GM23338 (cell line): ENCODE data around the gene HAPLN3. TPM values are rescaled to one million over a fixed set of nuclear protein-coding genes. Genes with fewer than 3 reads are reported as not detected.

Experiments used
- ATAC-seq: fragments of 200-7000 bp; cut with Tn5 transposase; 3 replicates; pipeline ENCODE4 v1.9.1; 2020
- DNase-seq: peaks from one replicate; pipeline ENCODE4 v3.0.0-alpha.2; 2015; ENCODE audit warnings: low spot score
- H2AFZ ChIP-seq: fragments of 200-600 bp; sonication (generic); 2 replicates; pipeline ENCODE4 v1.8.0; 2016; ENCODE audit warnings: antibody characterized with exemption, mild to moderate bottlenecking, moderate library complexity
- H3F3A ChIP-seq: fragments of 200-600 bp; sonication (generic); replicated peaks from 2 replicates; pipeline ENCODE4 v1.8.0; 2017; ENCODE audit warnings: antibody characterized with exemption, mixed run types, low read depth
- H3K27ac ChIP-seq: fragments of 200-600 bp; sonication (generic); 2 replicates; pipeline ENCODE4 v1.6.1; 2016; ENCODE audit warnings: low read depth
- H3K27me3 ChIP-seq: fragments of 200-600 bp; sonication (generic); 2 replicates; pipeline ENCODE4 v1.8.0; 2016; ENCODE audit warnings: mild to moderate bottlenecking, mixed run types, moderate library complexity; ENCODE audit not compliant: insufficient read depth
- H3K36me3 ChIP-seq: fragments of 200-600 bp; sonication (generic); 2 replicates; pipeline ENCODE4 v1.8.0; 2016; ENCODE audit warnings: mild to moderate bottlenecking; ENCODE audit not compliant: insufficient read depth
- H3K4me1 ChIP-seq: fragments of 200-600 bp; sonication (generic); 2 replicates; pipeline ENCODE4 v1.8.0; 2016; ENCODE audit warnings: mild to moderate bottlenecking, moderate library complexity; ENCODE audit not compliant: insufficient read depth
- H3K4me2 ChIP-seq: fragments of 200-600 bp; sonication (generic); 2 replicates; pipeline ENCODE4 v1.7.1; 2017; ENCODE audit warnings: mixed run types
- H3K4me3 ChIP-seq: fragments of 200-600 bp; sonication (generic); 2 replicates; pipeline ENCODE4 v1.6.1; 2016; ENCODE audit warnings: mixed run types
- H3K79me2 ChIP-seq: fragments of 200-600 bp; sonication (generic); replicated peaks from 2 replicates; pipeline ENCODE4 v1.8.0; 2017; ENCODE audit warnings: mild to moderate bottlenecking; ENCODE audit not compliant: insufficient read depth
- H3K9me2 ChIP-seq: fragments of 200-600 bp; sonication (generic); 2 replicates; pipeline ENCODE4 v1.8.0; 2017; ENCODE audit not compliant: insufficient read depth
- H4K20me1 ChIP-seq: fragments of 200-600 bp; sonication (generic); replicated peaks from 2 replicates; pipeline ENCODE4 v1.8.0; 2017; ENCODE audit warnings: mild to moderate bottlenecking; ENCODE audit not compliant: insufficient read depth
- H3K27ac Mint-ChIP-seq: 2 replicates; pipeline ENCODE4 v1.8.0; 2020; ENCODE audit warnings: inconsistent platforms, mild to moderate bottlenecking, moderate library complexity, mixed read lengths
- H3K27me3 Mint-ChIP-seq: 3 replicates; pipeline ENCODE4 v1.8.0; 2022; ENCODE audit warnings: low read depth, mild to moderate bottlenecking, moderate library complexity, mixed read lengths, inconsistent platforms; ENCODE audit not compliant: insufficient read depth, poor library complexity
- H3K36me3 Mint-ChIP-seq: 3 replicates; pipeline ENCODE4 v1.8.0; 2021; ENCODE audit warnings: low read depth, mild to moderate bottlenecking, inconsistent platforms, moderate library complexity, mixed read lengths
- H3K4me1 Mint-ChIP-seq: 3 replicates; pipeline ENCODE4 v1.8.0; 2020; ENCODE audit warnings: mild to moderate bottlenecking, inconsistent platforms, mixed read lengths
- H3K4me3 Mint-ChIP-seq: 3 replicates; pipeline ENCODE4 v1.8.0; 2021; ENCODE audit warnings: moderate library complexity, mild to moderate bottlenecking, inconsistent platforms, mixed read lengths
- H3K9me3 Mint-ChIP-seq: 3 replicates; pipeline ENCODE4 v1.8.0; 2020; ENCODE audit warnings: moderate library complexity, mild to moderate bottlenecking, inconsistent platforms, mixed read lengths
- CREB1 ChIP-seq: fragments of 250-450 bp; sonication (Bioruptor Pico); IDR thresholded peaks from 2 replicates; pipeline ENCODE4 v1.5.0; 2020; ENCODE audit warnings: low read depth, mild to moderate bottlenecking, moderate library complexity
- EZH2phosphoT487 ChIP-seq: fragments of 200-600 bp; sonication (generic); IDR thresholded peaks from one replicate; pipeline ENCODE4 v1.8.1; 2018; ENCODE audit warnings: antibody characterized with exemption; ENCODE audit not compliant: unreplicated experiment
- POLR2AphosphoS5 ChIP-seq: IDR thresholded peaks from 2 replicates; pipeline ENCODE4 v1.6.1; 2016; ENCODE audit warnings: antibody characterized with exemption, low read depth
- ZNF114 ChIP-seq: fragments of 250-450 bp; sonication (Bioruptor Pico); IDR thresholded peaks from 2 replicates; pipeline ENCODE4 v1.5.0; 2020; ENCODE audit warnings: mild to moderate bottlenecking, moderate library complexity
- ZNF331 ChIP-seq: fragments of 250-450 bp; sonication (Bioruptor Pico); IDR thresholded peaks from 2 replicates; pipeline ENCODE4 v1.5.0; 2020; ENCODE audit warnings: low read depth, mild to moderate bottlenecking, moderate library complexity
- polyA plus RNA-seq: library from polyadenylated mRNA; unstranded; fragments of >200 nt; fragmentation: Nextera tagmentation; extraction: Ambion mirVana; gene quantifications from 2 replicates; pipeline ENCODE4 v1.2.1, GENCODE V29; 2016
- total RNA-seq: library from RNA; depleted of rRNA; stranded (reverse); fragments of >200 nt; shearing (Covaris generic); gene quantifications from 2 replicates; pipeline ENCODE4 v1.2.3, GENCODE V29; 2014
- TF ChIP-seq, protein P1 (sequence below), 2 experiments: fragments of 200-600 bp in 1 of 2; sonication (generic) in 1 of 2; conservative IDR thresholded peaks; 2 replicates each; pipeline versions ENCODE4 v1.5.1 to v1.6.1; 2016 to 2017; ENCODE audit warnings: antibody characterized with exemption in 2 of 2, low read depth in 2 of 2, mild to moderate bottlenecking in 2 of 2, moderate library complexity in 1 of 2
- TF ChIP-seq, protein P2 (sequence below): IDR thresholded peaks from 2 replicates; pipeline ENCODE4 v1.6.1; 2016; ENCODE audit warnings: antibody characterized with exemption

The HAPLN3 gene
- total and polyA plus RNA-seq, 2 experiments from 2014 or later: 22.7 to 62.6 TPM

DNA sequence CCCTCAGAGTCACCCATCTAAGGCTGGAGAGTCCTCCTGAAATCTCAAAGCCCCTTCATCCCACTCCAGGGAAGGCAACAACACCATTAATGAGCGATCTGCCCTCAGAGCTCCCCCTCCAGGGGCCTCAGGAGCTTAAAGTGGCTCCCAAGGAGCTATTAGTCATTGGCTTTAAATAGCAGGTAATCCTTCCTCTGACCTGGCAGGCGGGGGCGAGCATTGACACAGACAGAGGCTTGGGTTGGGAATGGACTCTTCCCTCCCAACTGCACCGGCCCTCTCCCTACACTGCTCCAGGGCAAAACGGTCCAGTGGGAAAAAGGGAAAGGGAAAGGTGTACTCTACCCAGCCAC lies 16.4 kb upstream of the HAPLN3 start:
- H3K4me2 ChIP-seq: peak overlapping the region; percentile 99
- H3K27ac Mint-ChIP-seq: peak overlapping the region; percentile 89
- H3K36me3 ChIP-seq: peaks cover 32% of the 10 kb centered on the region
- TF ChIP-seq, protein P1, sequence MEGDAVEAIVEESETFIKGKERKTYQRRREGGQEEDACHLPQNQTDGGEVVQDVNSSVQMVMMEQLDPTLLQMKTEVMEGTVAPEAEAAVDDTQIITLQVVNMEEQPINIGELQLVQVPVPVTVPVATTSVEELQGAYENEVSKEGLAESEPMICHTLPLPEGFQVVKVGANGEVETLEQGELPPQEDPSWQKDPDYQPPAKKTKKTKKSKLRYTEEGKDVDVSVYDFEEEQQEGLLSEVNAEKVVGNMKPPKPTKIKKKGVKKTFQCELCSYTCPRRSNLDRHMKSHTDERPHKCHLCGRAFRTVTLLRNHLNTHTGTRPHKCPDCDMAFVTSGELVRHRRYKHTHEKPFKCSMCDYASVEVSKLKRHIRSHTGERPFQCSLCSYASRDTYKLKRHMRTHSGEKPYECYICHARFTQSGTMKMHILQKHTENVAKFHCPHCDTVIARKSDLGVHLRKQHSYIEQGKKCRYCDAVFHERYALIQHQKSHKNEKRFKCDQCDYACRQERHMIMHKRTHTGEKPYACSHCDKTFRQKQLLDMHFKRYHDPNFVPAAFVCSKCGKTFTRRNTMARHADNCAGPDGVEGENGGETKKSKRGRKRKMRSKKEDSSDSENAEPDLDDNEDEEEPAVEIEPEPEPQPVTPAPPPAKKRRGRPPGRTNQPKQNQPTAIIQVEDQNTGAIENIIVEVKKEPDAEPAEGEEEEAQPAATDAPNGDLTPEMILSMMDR (conservative IDR thresholded peaks at IDR 0.05; ENCODE audit: low read depth in 2 of 2): peak; percentile 16 to 25; a peak in 2 of 4 replicates
- peak; percentile 39; the same call in 1 of the 2 replicates for TF ChIP-seq POLR2AphosphoS5
- no peak for TF ChIP-seq ZNF114
- TF ChIP-seq, protein P2, sequence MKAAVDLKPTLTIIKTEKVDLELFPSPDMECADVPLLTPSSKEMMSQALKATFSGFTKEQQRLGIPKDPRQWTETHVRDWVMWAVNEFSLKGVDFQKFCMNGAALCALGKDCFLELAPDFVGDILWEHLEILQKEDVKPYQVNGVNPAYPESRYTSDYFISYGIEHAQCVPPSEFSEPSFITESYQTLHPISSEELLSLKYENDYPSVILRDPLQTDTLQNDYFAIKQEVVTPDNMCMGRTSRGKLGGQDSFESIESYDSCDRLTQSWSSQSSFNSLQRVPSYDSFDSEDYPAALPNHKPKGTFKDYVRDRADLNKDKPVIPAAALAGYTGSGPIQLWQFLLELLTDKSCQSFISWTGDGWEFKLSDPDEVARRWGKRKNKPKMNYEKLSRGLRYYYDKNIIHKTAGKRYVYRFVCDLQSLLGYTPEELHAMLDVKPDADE: no peak
- no peaks in the 10 kb centered on the region for H3K27me3 ChIP-seq
- H3F3A ChIP-seq: 0 out of 2 replicates have a peak, but pooled peaks cover 7% of the 10 kb centered on the region
- no peaks in the 10 kb centered on the region for H3K9me3 Mint-ChIP-seq
- peaks cover 50% of the 10 kb centered on the region for H3K4me1 Mint-ChIP-seq
- DNase-seq (peak; percentile 63), ATAC-seq (peak; percentile 45)
- peak overlapping the region; percentile 99 for H3K4me3 ChIP-seq
- H3K36me3 Mint-ChIP-seq: peaks cover 59% of the 10 kb centered on the region
- H3K27ac ChIP-seq: peak overlapping the region; percentile 78; the same call in 1 of the 2 replicates
- H3K4me3 Mint-ChIP-seq: peak overlapping the region; percentile 91
- peaks cover 14% of the 10 kb centered on the region for H3K27me3 Mint-ChIP-seq
- no peaks in the 10 kb centered on the region for H3K9me2 ChIP-seq
- peaks cover 34% of the 10 kb centered on the region for H3K4me1 ChIP-seq
- H3K79me2 ChIP-seq: peaks cover 49% of the 10 kb centered on the region
- H4K20me1 ChIP-seq: peaks cover 31% of the 10 kb centered on the region
- H2AFZ ChIP-seq: no peak overlapping the region

DNA sequence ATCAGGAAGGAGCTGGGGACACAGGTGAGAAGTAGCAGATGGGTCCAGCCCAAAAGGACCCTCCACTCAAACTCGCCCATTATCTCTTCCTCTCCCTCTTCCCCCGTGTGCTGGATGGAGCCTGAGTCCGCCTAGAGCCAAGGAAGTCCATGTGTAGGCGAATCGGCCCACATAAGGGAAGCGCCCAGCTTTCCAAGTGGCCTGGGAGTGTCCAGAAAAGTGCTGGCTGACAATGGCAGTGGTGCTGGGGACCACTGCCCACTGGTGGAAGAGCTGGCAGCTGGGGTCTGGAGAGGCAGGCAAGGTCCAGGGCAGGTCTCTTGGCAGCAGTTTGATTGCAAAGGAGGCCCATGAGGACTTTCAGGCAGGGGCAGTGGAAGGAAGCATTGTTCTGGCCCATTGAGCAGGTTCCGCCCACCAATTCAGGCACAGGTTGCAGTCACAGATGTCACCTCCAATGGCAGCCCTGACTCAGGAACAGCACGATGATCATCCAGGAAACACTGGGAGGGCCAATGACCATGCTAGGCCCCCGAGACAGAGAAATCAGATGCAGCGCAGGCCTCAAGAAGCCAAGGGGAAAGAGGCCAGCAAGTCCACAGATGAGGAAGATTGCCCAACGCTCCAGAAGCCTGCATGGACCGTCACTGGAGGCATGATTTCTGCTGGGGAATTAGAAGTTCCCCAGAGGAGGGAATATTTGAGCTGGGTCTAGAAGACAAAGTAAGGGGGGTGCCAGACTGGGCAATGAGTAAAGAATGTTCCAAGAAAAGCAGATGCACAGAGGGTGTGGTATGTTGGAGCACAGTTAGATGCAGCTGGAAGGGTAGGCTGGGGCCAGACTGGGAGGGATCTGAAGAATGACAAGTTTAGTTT lies 14.8 kb upstream of the HAPLN3 start:
- Mint-ChIP-seq H3K4me3 (peak overlapping the region; percentile 91), H3K27me3 (peaks cover 14% of the 10 kb centered on the region), H3K27ac (peak overlapping the region; percentile 90), H3K36me3 (peaks cover 74% of the 10 kb centered on the region), H3K4me1 (peaks cover 64% of the 10 kb centered on the region), H3K9me3 (no peaks in the 10 kb centered on the region)
- H4K20me1 ChIP-seq: peaks cover 37% of the 10 kb centered on the region
- peaks cover 22% of the 10 kb centered on the region for H3F3A ChIP-seq
- peak overlapping the region; percentile 99 for H3K4me2 ChIP-seq
- DNase-seq: no peak
- 0 out of 2 replicates have a peak, but pooled peaks have one; percentile 15 for TF ChIP-seq POLR2AphosphoS5
- no peak for TF ChIP-seq CREB1 (CRISPR knock-in tag)
- TF ChIP-seq EZH2phosphoT487: no peak
- TF ChIP-seq ZNF331: no peak
- H3K4me3 ChIP-seq: peak overlapping the region; percentile 99
- no peak for ATAC-seq
- peaks cover 44% of the 10 kb centered on the region for H3K36me3 ChIP-seq
- H3K9me2 ChIP-seq: no peaks in the 10 kb centered on the region
- H3K27me3 ChIP-seq: no peaks in the 10 kb centered on the region
- no peak overlapping the region for H2AFZ ChIP-seq
- H3K4me1 ChIP-seq: peaks cover 34% of the 10 kb centered on the region
- H3K79me2 ChIP-seq: peaks cover 49% of the 10 kb centered on the region
- H3K27ac ChIP-seq: peak overlapping the region; percentile 66
